HG03175 (cell line): ENCODE results near the gene EFCAB11.

Experiments used
- ATAC-seq: cut with Tn5 transposase; IDR thresholded peaks from one replicate; pipeline ENCODE4 v1.9.1; 2021; ENCODE audit warnings: mild to moderate bottlenecking, moderate library complexity; ENCODE audit not compliant: unreplicated experiment

EFCAB11 gene

GRCh38 chr14:89775946-89776345 lies 178.6 kb downstream of the EFCAB11 start:
- ATAC-seq: no peak

- no peak for ATAC-seq
Measured at GRCh38 chr14:89775151-89775550, 179.4 kb downstream of the EFCAB11 start.

- peak; percentile 86 for ATAC-seq
Measured at GRCh38 chr14:89773644-89774316, 180.8 kb downstream of the EFCAB11 start.

- ATAC-seq: peak; percentile 38
Measured at GRCh38 chr14:89773151-89773550, 181.4 kb downstream of the EFCAB11 start.

GRCh38 chr14:89771251-89771650 lies 183.3 kb downstream of the EFCAB11 start:
- ATAC-seq: no peak

GRCh38 chr14:89767861-89768268 lies 186.7 kb downstream of the EFCAB11 start:
- ATAC-seq: peak; percentile 79

- ATAC-seq: no peak
Measured at GRCh38 chr14:89767131-89767530, 187.4 kb downstream of the EFCAB11 start.

- ATAC-seq: no peak
Measured at GRCh38 chr14:89765346-89765745, 189.2 kb downstream of the EFCAB11 start.

- ATAC-seq: no peak
Measured at GRCh38 chr14:89760086-89760485, 194.4 kb downstream of the EFCAB11 start.

GRCh38 chr14:89757313-89757939 lies 197.1 kb downstream of the EFCAB11 start:
- ATAC-seq: no peak

- no peak for ATAC-seq
Measured at GRCh38 chr14:89755816-89756215, 198.7 kb downstream of the EFCAB11 start.

GRCh38 chr14:89753828-89754412 lies 200.6 kb downstream of the EFCAB11 start:
- ATAC-seq: no peak

GRCh38 chr14:89750908-89751392 lies 203.6 kb downstream of the EFCAB11 start:
- no peak for ATAC-seq

- ATAC-seq: no peak
Measured at GRCh38 chr14:89750281-89750755, 204.2 kb downstream of the EFCAB11 start.

GRCh38 chr14:89748004-89748403 lies 206.5 kb downstream of the EFCAB11 start:
- no peak for ATAC-seq

GRCh38 chr14:89747126-89747525 lies 207.4 kb downstream of the EFCAB11 start:
- no peak for ATAC-seq

- ATAC-seq: no peak
Measured at GRCh38 chr14:89746654-89747053, 207.9 kb downstream of the EFCAB11 start.

GRCh38 chr14:89746135-89746534 lies 208.4 kb downstream of the EFCAB11 start:
- no peak for ATAC-seq
